Mucosa of descending colon (tissue), 3 donors: Measurements from ENCODE around the gene VCL. TPM values are rescaled to one million over a fixed set of nuclear protein-coding genes. Genes with fewer than 3 reads are reported as not detected.

Source experiments
- ATAC-seq: fragments of 200-7000 bp; cut with Tn5 transposase; one replicate; pipeline ENCODE4 v1.9.1; 2020; ENCODE audit warnings: mild to moderate bottlenecking, moderate library complexity
- DNase-seq, 3 donors: peaks; one replicate each; pipeline ENCODE4 v3.0.0-alpha.2; 2020
- H3K36me3 ChIP-seq: fragments of 200-600 bp; one replicate; pipeline ENCODE4 v1.8.0; 2021; ENCODE audit warnings: low read depth, mild to moderate bottlenecking
- H3K4me1 ChIP-seq: fragments of 200-600 bp; one replicate; pipeline ENCODE4 v1.8.0; 2021; ENCODE audit warnings: low read depth, mild to moderate bottlenecking
- H3K4me3 ChIP-seq: fragments of 200-600 bp; one replicate; pipeline ENCODE4 v1.8.0; 2021; ENCODE audit warnings: mild to moderate bottlenecking
- H3K9me3 ChIP-seq: fragments of 200-600 bp; one replicate; pipeline ENCODE4 v1.8.0; 2021; ENCODE audit warnings: mild to moderate bottlenecking
- CTCF ChIP-seq: fragments of 200-600 bp; IDR thresholded peaks from one replicate; pipeline ENCODE4 v1.8.0; 2022; ENCODE audit warnings: antibody characterized with exemption, mild to moderate bottlenecking
- intact Hi-C, 2 donors: fragments of 100-400 bp; cut with DNase I in 1 of 2; cut with micrococcal nuclease in 1 of 2; formaldehyde crosslinking; loops; one replicate each; pipeline versions ENCODE4 v1.11.0 to v1.11.1; 2022; cut with DNase I, micrococcal nuclease
- total RNA-seq, 3 donors: library from RNA; stranded (reverse); fragmentation: NEBNext Ultra II Directional in 2 of 3; extraction: Animal tissue kit (Norgen Biotek cat#: 25700) in 2 of 3; gene quantifications; one replicate each; pipeline versions ENCODE4 v1.2.1 to v1.2.4, GENCODE V29; 2021 to 2023
- donor health status: DM: no; HTN: no; CAD: no; lungs with moderate emphysema.
- donor health status: DM: no; HTN: no; CAD: no.
- donor health status: DM: no; HTN: yes; CAD: no.

The VCL gene
- total RNA-seq, 3 donors from 2014 or later = 114 to 292 (median 117) TPM

- Histone ChIP-seq H3K36me3 (no peaks in the 10 kb centered on the region), H3K4me1 (no peaks in the 10 kb centered on the region), H3K9me3 (no peaks in the 10 kb centered on the region), H3K4me3 (no peak overlapping the region)
- TF ChIP-seq CTCF = no peak
- ATAC-seq (peak; percentile 97), DNase-seq (peak in 2 of 3 donors; percentile 48 to 62)
- intact Hi-C loops = no loop called here
These were observed 20.3 kb downstream of the VCL start for GRCh38 chr10:74018241-74018640.

GRCh38 chr10:74021248-74022055, 23.5 kb downstream of the VCL start:
- Histone ChIP-seq H3K36me3 (no peaks in the 10 kb centered on the region), H3K4me1 (peaks cover 13% of the 10 kb centered on the region), H3K4me3 (no peak overlapping the region), H3K9me3 (no peaks in the 10 kb centered on the region)
- no peak for DNase-seq
- TF ChIP-seq CTCF = no peak
- peak; percentile 18 for ATAC-seq
- intact Hi-C loops = no loop called here

- Histone ChIP-seq H3K9me3 (no peaks in the 10 kb centered on the region), H3K36me3 (no peaks in the 10 kb centered on the region), H3K4me3 (no peak overlapping the region), H3K4me1 (peaks cover 13% of the 10 kb centered on the region)
- no peak for TF ChIP-seq CTCF
- ATAC-seq (no peak), DNase-seq (no peak)
- intact Hi-C loops = no loop called here
These were observed 25.2 kb downstream of the VCL start for GRCh38 chr10:74022926-74023629.

DNA sequence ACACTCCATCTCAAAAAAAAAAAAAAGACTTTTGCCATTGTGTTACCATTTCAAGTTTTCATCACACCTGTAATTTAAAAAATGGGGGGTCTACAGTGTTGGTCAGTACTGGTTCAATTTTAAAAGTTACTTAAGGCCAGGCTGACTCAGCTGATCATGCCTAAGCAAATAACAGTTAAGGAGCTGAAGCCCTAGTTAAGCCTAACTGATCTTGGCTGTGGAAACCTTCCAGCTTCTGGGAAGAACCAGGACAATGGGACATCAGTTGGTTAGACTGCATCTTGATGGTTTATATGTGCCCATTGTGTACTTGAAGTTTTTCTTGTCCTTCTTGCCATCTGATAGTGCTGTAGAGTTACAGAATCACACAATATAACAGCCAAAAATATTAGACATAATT, 26.7 kb downstream of the VCL start:
- ATAC-seq = no peak
- H3K4me1 ChIP-seq = peaks cover 13% of the 10 kb centered on the region

GRCh38 chr10:74025380-74025978, 27.6 kb downstream of the VCL start:
- no peak for TF ChIP-seq CTCF
- Histone ChIP-seq H3K4me1 (peaks cover 13% of the 10 kb centered on the region), H3K4me3 (no peak overlapping the region), H3K36me3 (no peaks in the 10 kb centered on the region), H3K9me3 (no peaks in the 10 kb centered on the region)
- DNase-seq = no peak
- no peak for ATAC-seq
- intact Hi-C loops = no loop called here

More for the DNA sequence above, 26.7 kb downstream of the VCL start:
- no peak for DNase-seq
- no peak for TF ChIP-seq CTCF
- Histone ChIP-seq H3K36me3 (no peaks in the 10 kb centered on the region), H3K9me3 (no peaks in the 10 kb centered on the region), H3K4me3 (no peak overlapping the region)
- intact Hi-C loops = no loop called here
